DOHH2 (cell line): ENCODE results near the gene IFRD1.

Experiments
- H3F3A ChIP-seq: fragments of 200-600 bp; sonication (generic), shearing (Covaris generic); 2 replicates; pipeline ENCODE4 v1.6.0; 2016; ENCODE audit warnings: antibody characterized with exemption, mild to moderate bottlenecking; ENCODE audit not compliant: control insufficient read depth, insufficient read depth
- H3K27ac ChIP-seq: fragments of 200-600 bp; sonication (generic); 2 replicates; pipeline ENCODE4 v1.5.1; 2014; ENCODE audit warnings: low read depth, mild to moderate bottlenecking, low read length, moderate library complexity
- H3K27me3 ChIP-seq: fragments of 200-600 bp; sonication (generic); 2 replicates; pipeline ENCODE4 v1.6.1; 2014; ENCODE audit warnings: mild to moderate bottlenecking, low read length, mixed read lengths; ENCODE audit not compliant: control insufficient read depth
- H3K36me3 ChIP-seq: fragments of 200-600 bp; sonication (generic); 2 replicates; pipeline ENCODE4 v1.6.1; 2014; ENCODE audit warnings: mild to moderate bottlenecking, low read length, moderate library complexity, mixed read lengths; ENCODE audit not compliant: control insufficient read depth
- H3K4me1 ChIP-seq: fragments of 200-600 bp; sonication (generic); 2 replicates; pipeline ENCODE4 v1.6.1; 2014; ENCODE audit warnings: mild to moderate bottlenecking, low read length, mixed read lengths; ENCODE audit not compliant: control insufficient read depth
- H3K4me2 ChIP-seq: fragments of 200-600 bp; sonication (generic); 2 replicates; pipeline ENCODE4 v1.6.0; 2014; ENCODE audit warnings: mild to moderate bottlenecking, low read length, moderate library complexity
- H3K4me3 ChIP-seq: fragments of 200-600 bp; sonication (generic); 2 replicates; pipeline ENCODE4 v1.5.1; 2014; ENCODE audit warnings: mild to moderate bottlenecking, low read length, mixed read lengths
- H3K79me2 ChIP-seq: fragments of 200-600 bp; sonication (generic); 2 replicates; pipeline ENCODE4 v1.6.1; 2014; ENCODE audit warnings: mild to moderate bottlenecking, low read length, mixed read lengths; ENCODE audit not compliant: control insufficient read depth
- H3K9me2 ChIP-seq: fragments of 200-600 bp; sonication (generic); replicated peaks from 2 replicates; pipeline ENCODE4 v1.6.1; 2014; ENCODE audit warnings: mild to moderate bottlenecking, low read length, mixed read lengths; ENCODE audit not compliant: control insufficient read depth
- H3K9me3 ChIP-seq: fragments of 200-600 bp; sonication (generic); 2 replicates; pipeline ENCODE4 v1.6.1; 2014; ENCODE audit warnings: antibody characterized with exemption, low read length, mixed read lengths; ENCODE audit not compliant: control insufficient read depth, insufficient read depth
- H4K20me1 ChIP-seq: fragments of 200-600 bp; sonication (generic); 2 replicates; pipeline ENCODE4 v1.6.0; 2014; ENCODE audit warnings: low read depth, mild to moderate bottlenecking, antibody characterized with exemption, low read length, moderate library complexity; ENCODE audit not compliant: control insufficient read depth, insufficient read depth
- CTCF ChIP-seq: fragments of 200-600 bp; sonication (generic); IDR thresholded peaks from one replicate; pipeline ENCODE4 v1.5.1; 2014; ENCODE audit warnings: antibody characterized with exemption, mild to moderate bottlenecking, low read depth, low read length; ENCODE audit not compliant: poor library complexity, severe bottlenecking
- EZH2phosphoT487 ChIP-seq: fragments of 200-600 bp; sonication (generic); IDR thresholded peaks from 2 replicates; pipeline ENCODE4 v1.6.1; 2017; ENCODE audit warnings: borderline replicate concordance, mild to moderate bottlenecking, antibody characterized with exemption, low read length, moderate library complexity, mixed read lengths

Gene IFRD1

DNA sequence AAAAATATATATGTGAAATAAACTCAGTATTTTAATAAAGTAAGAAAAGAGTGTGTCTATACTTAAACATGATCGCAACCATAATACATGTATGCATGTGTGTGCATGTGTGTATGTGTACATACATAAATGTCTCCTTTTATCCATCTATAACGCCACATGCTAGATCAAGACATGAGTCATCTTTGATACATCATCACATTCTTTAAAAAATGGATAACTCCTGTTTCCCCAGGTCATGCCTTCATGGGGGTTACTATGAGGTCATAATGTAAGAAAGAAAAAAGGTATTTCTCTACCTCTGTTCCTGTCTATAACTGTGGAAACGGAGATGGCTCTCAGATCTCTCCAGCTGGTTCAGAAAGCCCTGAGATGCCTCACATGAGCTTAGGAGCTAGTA lies 71.7 kb downstream of the IFRD1 start:
- H3F3A ChIP-seq, result no peaks in the 10 kb centered on the region
- no peak overlapping the region for H3K4me3 ChIP-seq
- no peaks in the 10 kb centered on the region for H4K20me1 ChIP-seq
- H3K9me3 ChIP-seq, result no peaks in the 10 kb centered on the region
- TF ChIP-seq EZH2phosphoT487 (no peak), CTCF (no peak)
- no peak overlapping the region for H3K4me2 ChIP-seq
- H3K27me3 ChIP-seq, result no peaks in the 10 kb centered on the region
- no peak overlapping the region for H3K27ac ChIP-seq
- no peaks in the 10 kb centered on the region for H3K9me2 ChIP-seq
- H3K36me3 ChIP-seq, result no peaks in the 10 kb centered on the region
- H3K4me1 ChIP-seq, result peaks cover 23% of the 10 kb centered on the region
- H3K79me2 ChIP-seq, result no peaks in the 10 kb centered on the region

DNA sequence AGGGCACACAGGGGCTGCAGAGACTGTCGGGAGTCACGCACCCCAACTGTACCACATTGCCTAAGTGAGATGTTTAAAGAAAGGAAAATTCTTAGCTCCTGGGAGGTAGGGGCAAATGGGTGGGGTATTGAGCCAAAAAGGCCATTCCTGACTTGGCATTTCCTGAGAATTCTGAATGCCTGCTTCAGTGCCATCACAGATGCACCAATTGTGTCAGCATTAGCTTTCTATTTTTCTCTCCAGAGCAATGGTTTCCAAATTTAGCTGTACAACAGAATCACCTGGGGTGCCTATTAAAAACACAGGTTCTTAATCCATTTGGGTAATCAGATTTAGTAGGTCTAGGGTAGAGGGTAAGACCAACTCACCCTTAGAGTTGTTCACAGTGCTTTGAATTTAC lies 73.6 kb downstream of the IFRD1 start:
- no peaks in the 10 kb centered on the region for H3K79me2 ChIP-seq
- no peaks in the 10 kb centered on the region for H3F3A ChIP-seq
- no peaks in the 10 kb centered on the region for H3K27me3 ChIP-seq
- H3K4me2 ChIP-seq, result no peak overlapping the region
- no peaks in the 10 kb centered on the region for H3K9me2 ChIP-seq
- H4K20me1 ChIP-seq, result no peaks in the 10 kb centered on the region
- H3K27ac ChIP-seq, result no peak overlapping the region
- peaks cover 38% of the 10 kb centered on the region for H3K4me1 ChIP-seq
- TF ChIP-seq CTCF (no peak), EZH2phosphoT487 (no peak)
- H3K4me3 ChIP-seq, result no peak overlapping the region
- no peaks in the 10 kb centered on the region for H3K9me3 ChIP-seq
- no peaks in the 10 kb centered on the region for H3K36me3 ChIP-seq
